ENCODE data around the gene GRK6.

- TF ChIP-seq, protein P1, sequence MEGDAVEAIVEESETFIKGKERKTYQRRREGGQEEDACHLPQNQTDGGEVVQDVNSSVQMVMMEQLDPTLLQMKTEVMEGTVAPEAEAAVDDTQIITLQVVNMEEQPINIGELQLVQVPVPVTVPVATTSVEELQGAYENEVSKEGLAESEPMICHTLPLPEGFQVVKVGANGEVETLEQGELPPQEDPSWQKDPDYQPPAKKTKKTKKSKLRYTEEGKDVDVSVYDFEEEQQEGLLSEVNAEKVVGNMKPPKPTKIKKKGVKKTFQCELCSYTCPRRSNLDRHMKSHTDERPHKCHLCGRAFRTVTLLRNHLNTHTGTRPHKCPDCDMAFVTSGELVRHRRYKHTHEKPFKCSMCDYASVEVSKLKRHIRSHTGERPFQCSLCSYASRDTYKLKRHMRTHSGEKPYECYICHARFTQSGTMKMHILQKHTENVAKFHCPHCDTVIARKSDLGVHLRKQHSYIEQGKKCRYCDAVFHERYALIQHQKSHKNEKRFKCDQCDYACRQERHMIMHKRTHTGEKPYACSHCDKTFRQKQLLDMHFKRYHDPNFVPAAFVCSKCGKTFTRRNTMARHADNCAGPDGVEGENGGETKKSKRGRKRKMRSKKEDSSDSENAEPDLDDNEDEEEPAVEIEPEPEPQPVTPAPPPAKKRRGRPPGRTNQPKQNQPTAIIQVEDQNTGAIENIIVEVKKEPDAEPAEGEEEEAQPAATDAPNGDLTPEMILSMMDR (IDR thresholded peaks at IDR 0.05), result no peak
- TF ChIP-seq ZFX (IDR thresholded peaks at IDR 0.05; ENCODE audit: borderline replicate concordance), result no peak
Measured at GRCh38 chr5:177426566-177427210, at the start of gene GRK6.

Data from 22Rv1 (cell line).